K562 (cell line): ENCODE results near the gene EFCAB9. TPM values are rescaled to one million over a fixed set of nuclear protein-coding genes. Genes with fewer than 3 reads are reported as not detected.

ENCODE experiments used
- ATAC-seq: fragments of 200-7000 bp; cut with Tn5 transposase; 3 replicates; pipeline ENCODE4 v1.9.1; 2020; ENCODE audit warnings: moderate library complexity
- BruUV-seq: library from RNA; stranded (reverse); fragments of 400-500 nt; replicated peaks from 2 replicates; lab custom pipeline; 2021; lab: Mats Ljungman, UMichigan
- CTCF ChIA-PET: fragments of 300-600 bp; formaldehyde crosslinking; extraction: SDS; loops from one replicate; lab custom pipeline; 2021; ENCODE audit warnings: low intra/inter-chr PET ratio; lab: Yijun Ruan, JAX
- POLR2A ChIA-PET: fragments of 300-600, 350-650 bp; sonication (Branson Sonifier 250); formaldehyde crosslinking; extraction: SDS; loops from one replicate; lab custom pipeline; 2021; ENCODE audit warnings: antibody characterized with exemption, inconsistent platforms; lab: Yijun Ruan, JAX
- DNase-seq, 4 experiments: peaks; one replicate each; pipeline versions ENCODE4 v3.0.0 to v3.0.0-alpha.2; 2011 to 2018; ENCODE audit warnings: low spot score in 3 of 4, mixed read lengths in 3 of 4; ENCODE audit errors: extremely low read depth in 1 of 4
- FAIRE-seq: peaks from 2 replicates; lab custom pipeline; 2011; peaks lifted over from hg19 to GRCh38; lab: Jason Lieb, UNC
- H2AFZ ChIP-seq: 2 replicates; pipeline ENCODE4 v1.6.0; 2011; ENCODE audit warnings: low read depth, low read length, control low read depth, inconsistent platforms
- H3K27ac ChIP-seq: fragments of 200-600 bp; 3 replicates; pipeline ENCODE4 v1.8.0; 2011; ENCODE audit warnings: low read depth, mild to moderate bottlenecking, control low read depth, inconsistent platforms, low read length, moderate library complexity, mixed read lengths; ENCODE audit errors: extremely low read depth
- H3K27me3 ChIP-seq, 2 experiments: fragments of 300-600 bp in 1 of 2; 2 replicates in 1 of 2; 3 replicates in 1 of 2; pipeline versions ENCODE4 v1.6.0 to v1.8.0; 2011; ENCODE audit warnings: inconsistent platforms in 2 of 2, low read length in 2 of 2, mild to moderate bottlenecking in 1 of 2, mixed read lengths in 1 of 2, moderate library complexity in 1 of 2; ENCODE audit not compliant: control insufficient read depth in 2 of 2, insufficient read depth in 2 of 2
- H3K36me3 ChIP-seq: fragments of 300-600 bp; 3 replicates; pipeline ENCODE4 v1.8.0; 2011; ENCODE audit warnings: mild to moderate bottlenecking, low read length, inconsistent platforms; ENCODE audit not compliant: control insufficient read depth, insufficient read depth
- H3K4me1 ChIP-seq, 2 experiments: fragments of 200-600 bp in 1 of 2; replicated peaks in 1 of 2; 2 replicates in 1 of 2; 3 replicates in 1 of 2; pipeline versions ENCODE4 v1.5.1 to v1.8.0; 2011; ENCODE audit warnings: inconsistent platforms in 2 of 2, low read length in 2 of 2, mild to moderate bottlenecking in 1 of 2, mixed read lengths in 1 of 2, moderate library complexity in 1 of 2; ENCODE audit not compliant: control insufficient read depth in 2 of 2, insufficient read depth in 2 of 2
- H3K4me2 ChIP-seq: 2 replicates; pipeline ENCODE4 v1.6.1; 2011; ENCODE audit warnings: low read length, control low read depth, inconsistent platforms, mixed read lengths; ENCODE audit not compliant: insufficient read depth
- H3K4me3 ChIP-seq: fragments of 200-600 bp; sonication (generic), shearing (Covaris generic); 2 replicates; pipeline ENCODE4 v1.5.1; 2016; ENCODE audit warnings: control low read depth, inconsistent platforms
- H3K79me2 ChIP-seq: fragments of 200-600 bp; 3 replicates; pipeline ENCODE4 v1.8.0; 2011; ENCODE audit warnings: low read length, inconsistent platforms; ENCODE audit not compliant: control insufficient read depth, insufficient read depth
- H3K9ac ChIP-seq, 2 experiments: 2 replicates each; pipeline versions ENCODE4 v1.6.0 to v1.6.1; 2011; ENCODE audit warnings: low read depth in 2 of 2, low read length in 2 of 2, control low read depth in 1 of 2, inconsistent platforms in 1 of 2, mild to moderate bottlenecking in 1 of 2, mixed read lengths in 1 of 2; ENCODE audit not compliant: insufficient read depth in 1 of 2
- H3K9me1 ChIP-seq: one replicate; pipeline ENCODE4 v1.6.0; 2011; ENCODE audit warnings: inconsistent platforms, mild to moderate bottlenecking, low read length, moderate library complexity; ENCODE audit not compliant: control insufficient read depth, insufficient read depth
- H3K9me3 ChIP-seq: replicated peaks from 2 replicates; pipeline ENCODE4 v1.5.1; 2011; ENCODE audit warnings: low read depth, low read length, inconsistent platforms; ENCODE audit not compliant: control insufficient read depth, insufficient read depth
- H4K20me1 ChIP-seq: replicated peaks from 2 replicates; pipeline ENCODE4 v1.6.1; 2011; ENCODE audit warnings: low read length, inconsistent platforms, mixed read lengths; ENCODE audit not compliant: control insufficient read depth, insufficient read depth
- HINFP ChIP-seq: fragments of 450-650 bp; conservative IDR thresholded peaks from 2 replicates; pipeline ENCODE4 v1.6.1; 2016; ENCODE audit warnings: missing genetic modification characterization, low read depth, mild to moderate bottlenecking, control low read depth, missing compliant biosample characterization
- MYBL2 ChIP-seq, 2 experiments: fragments of 450-650 bp in 1 of 2; sonication (generic) in 1 of 2; formaldehyde crosslinking in 1 of 2; IDR thresholded peaks; 2 replicates each; pipeline versions ENCODE4 v1.6.1 to v1.8.1; 2017 to 2022; ENCODE audit warnings: borderline replicate concordance in 1 of 2, inconsistent platforms in 1 of 2, low read depth in 1 of 2, mild to moderate bottlenecking in 1 of 2, missing genetic modification reagents in 1 of 2, moderate library complexity in 1 of 2
- SRSF3 ChIP-seq: fragments of 200-400 bp; formaldehyde crosslinking; IDR thresholded peaks from 2 replicates; pipeline ENCODE4 v1.6.1; 2016; ENCODE audit warnings: mild to moderate bottlenecking, low read length, moderate library complexity; ENCODE audit not compliant: insufficient read depth
- WGBS: fragments of 100-300 bp; shearing (Covaris generic); methylation state at CpG from one replicate; pipeline ENCODE4 v1.1.6; 2016; ENCODE audit warnings: low coverage, mixed read lengths; ENCODE audit not compliant: insufficient coverage; ENCODE audit errors: missing lambda C conversion rate; 5-methylcytosine and 5-hydroxymethylcytosine counted together
- in situ Hi-C: fragments of 300-500 bp; cut with MboI; formaldehyde crosslinking; loops from 4 replicates; pipeline ENCODE4 v1.15.0; 2018; ENCODE audit warnings: inconsistent platforms, mixed read lengths
- intact Hi-C: fragments of 100-400 bp; cut with micrococcal nuclease; formaldehyde crosslinking; loops from 2 replicates; pipeline ENCODE4 v1.14.2; 2022
- polyA plus RNA-seq, 8 experiments: library from polyadenylated mRNA; depleted of rRNA in 4 of 8; stranded (reverse) in 5 of 8; unstranded in 3 of 8; fragments of >200 nt; fragmentation: Nextera tagmentation in 2 of 8; fragmentation: Illumina TruSeq in 1 of 8; extraction: Ambion mirVana in 2 of 8; extraction: Trizol in 1 of 8; gene quantifications; 2 replicates each; pipeline versions ENCODE4 v1.2.1 to v1.2.3, GENCODE V29; 2011 to 2014; ENCODE audit warnings: inconsistent platforms in 1 of 8, missing spikeins in 1 of 8
- total RNA-seq, 7 experiments: library from RNA; depleted of rRNA in 6 of 7; stranded (reverse); fragments of >200 nt in 6 of 7; fragmentation: Illumina TruSeq in 2 of 7; extraction: Trizol in 2 of 7; gene quantifications; 2 replicates each; pipeline versions ENCODE4 v1.2.1 to v1.2.3, GENCODE V29; 2011 to 2021; ENCODE audit warnings: low replicate concordance in 1 of 7

Gene EFCAB9
- total and polyA plus RNA-seq, 9 of the 15 experiments (the other 6 are each of a cell fraction or from before 2014, with no cell fraction given) = not detected

GRCh38 chr5:172151661-172152210 lies 42.2 kb upstream of the EFCAB9 start:
- no peaks in the 10 kb centered on the region for H4K20me1 ChIP-seq
- no peaks in the 10 kb centered on the region for H3K27me3 ChIP-seq
- no peaks in the 10 kb centered on the region for H3K79me2 ChIP-seq
- intact Hi-C loops (loop anchor here (5.0 kb wide), 1 partner anchor 39 kb away; no protein-coding TSS in a partner anchor), in situ Hi-C loops (no loop called here)
- no peak for TF ChIP-seq SRSF3
- TF ChIP-seq MYBL2 (IDR thresholded peaks at IDR 0.05; ENCODE audit: low read depth) = no peak
- no peak for TF ChIP-seq MYBL2 (CRISPR knock-in tag; IDR thresholded peaks at IDR 0.05; ENCODE audit: borderline replicate concordance)
- no peak for TF ChIP-seq HINFP
- POLR2A ChIA-PET = interaction anchor here (0.7 to 1.2 kb wide), 2 partner anchors 9 to 55 kb away, joined by 3 to 6 read pairs; no protein-coding TSS in a partner anchor
- WGBS = 59% methylated on average over 10 of the region's 10 CpGs
- peaks cover 23 to 24% of the 10 kb centered on the region in 2 experiments; a peak in 4 of 5 replicates for H3K4me1 ChIP-seq
- no peak overlapping the region for H2AFZ ChIP-seq
- no peaks in the 10 kb centered on the region; the same call in 2 of the 3 replicates for H3K36me3 ChIP-seq
- BruUV-seq = no TSS peak
- no peak overlapping the region for H3K27ac ChIP-seq
- no peaks in the 10 kb centered on the region for H3K9me1 ChIP-seq
- DNase-seq (peak in 1 of 4 experiments; percentile 4), ATAC-seq (no peak), FAIRE-seq (no peak)
- H3K9me3 ChIP-seq = no peaks in the 10 kb centered on the region
- CTCF ChIA-PET = interaction anchor here (0.6 kb wide), 1 partner anchor 114 kb away, joined by 3 read pairs; no protein-coding TSS in a partner anchor
- no peak overlapping the region for H3K4me3 ChIP-seq
- H3K4me2 ChIP-seq = no peak overlapping the region
- H3K9ac ChIP-seq = 0 out of 4 replicates have a peak overlapping the region, but pooled peaks of 1 of the 2 experiments have one; percentile 50
